Neural progenitor cell (in vitro differentiated cells): ENCODE results near the gene SHROOM2.

Experiments used
- CTCF ChIP-seq: fragments of 200-600 bp; sonication (generic); IDR thresholded peaks from 2 replicates; pipeline ENCODE4 v1.5.1; 2017; ENCODE audit warnings: antibody characterized with exemption, mild to moderate bottlenecking
- EZH2 ChIP-seq: fragments of 200-600 bp; sonication (generic); IDR thresholded peaks from 2 replicates; pipeline ENCODE4 v1.6.1; 2017; ENCODE audit warnings: antibody characterized with exemption, mild to moderate bottlenecking, moderate library complexity
- EZH2phosphoT487 ChIP-seq: fragments of 200-600 bp; sonication (generic); IDR thresholded peaks from 2 replicates; pipeline ENCODE4 v1.6.1; 2017; ENCODE audit warnings: antibody characterized with exemption

DNA sequence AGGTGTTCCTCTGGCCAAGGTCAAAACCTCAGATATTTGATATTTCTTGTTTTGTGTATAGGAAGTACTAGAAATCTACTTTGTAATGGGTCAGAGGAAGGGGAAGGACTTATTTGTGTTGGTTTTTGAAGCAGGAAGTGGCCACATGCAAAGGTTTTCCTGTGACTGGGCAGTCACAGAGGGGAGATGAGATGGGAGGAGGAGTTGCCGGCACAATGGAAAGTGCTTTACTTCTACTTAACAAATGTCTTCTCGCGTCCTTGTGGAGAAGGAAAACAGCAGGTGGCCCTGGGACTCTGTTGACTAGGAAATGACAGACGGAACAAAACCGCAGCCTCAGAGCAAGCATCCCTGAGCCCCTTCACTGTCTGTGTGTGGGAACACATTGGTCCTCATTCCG lies 46.6 kb downstream of the SHROOM2 start:
- TF ChIP-seq EZH2phosphoT487 (no peak), CTCF (no peak), EZH2 (no peak)
